Activated CD4-positive, alpha-beta T cell treated with anti-CD3 and anti-CD28 coated beads, Interleukin-2, amount 50 U/mL, for 1 hour (primary cell): Measurements from ENCODE around the gene GMEB2.

Experiments used
- DNase-seq: peaks from one replicate; pipeline ENCODE4 v3.0.0-alpha.2; 2020

Gene GMEB2

DNA sequence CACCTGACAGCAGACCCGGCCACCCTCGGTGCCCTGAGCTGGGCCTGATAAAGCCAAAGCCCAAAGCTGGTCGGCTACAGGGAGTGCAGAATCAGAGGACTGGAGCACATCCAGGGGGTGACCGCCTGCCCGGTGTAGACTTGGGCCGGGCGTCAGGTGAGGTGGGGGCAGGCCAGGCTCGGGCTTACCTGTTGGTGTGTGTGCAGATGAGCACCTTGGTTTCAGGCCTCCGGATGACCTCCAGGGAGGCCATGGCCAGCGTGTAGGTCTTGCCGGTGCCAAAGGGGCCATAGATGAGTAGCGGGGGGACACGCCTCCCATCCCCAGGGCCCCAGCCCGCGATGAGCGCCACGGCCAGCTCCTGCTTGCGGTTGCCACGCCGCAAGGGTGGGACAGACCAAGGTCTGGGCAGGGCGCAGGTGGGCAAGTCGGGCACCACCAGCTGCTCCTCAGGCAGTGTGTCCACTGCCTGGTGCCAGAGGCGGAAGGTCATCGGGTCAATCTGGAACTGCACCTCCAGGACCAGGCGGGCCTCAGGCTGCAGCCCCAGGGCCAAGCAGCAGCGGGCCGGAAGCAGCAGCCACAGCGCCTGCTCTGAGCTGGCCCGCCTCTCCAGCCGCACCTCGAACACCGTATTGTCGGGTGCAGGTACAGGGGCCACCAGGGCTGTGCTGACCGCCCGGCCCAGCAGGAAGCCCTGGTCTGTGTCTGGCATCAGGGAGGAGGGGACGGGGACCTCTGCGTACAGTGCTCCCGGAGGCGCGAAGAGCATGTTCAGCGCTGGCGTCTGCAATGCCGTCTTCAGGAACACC, 58.5 kb downstream of the GMEB2 start:
- DNase-seq = no peak

DNA sequence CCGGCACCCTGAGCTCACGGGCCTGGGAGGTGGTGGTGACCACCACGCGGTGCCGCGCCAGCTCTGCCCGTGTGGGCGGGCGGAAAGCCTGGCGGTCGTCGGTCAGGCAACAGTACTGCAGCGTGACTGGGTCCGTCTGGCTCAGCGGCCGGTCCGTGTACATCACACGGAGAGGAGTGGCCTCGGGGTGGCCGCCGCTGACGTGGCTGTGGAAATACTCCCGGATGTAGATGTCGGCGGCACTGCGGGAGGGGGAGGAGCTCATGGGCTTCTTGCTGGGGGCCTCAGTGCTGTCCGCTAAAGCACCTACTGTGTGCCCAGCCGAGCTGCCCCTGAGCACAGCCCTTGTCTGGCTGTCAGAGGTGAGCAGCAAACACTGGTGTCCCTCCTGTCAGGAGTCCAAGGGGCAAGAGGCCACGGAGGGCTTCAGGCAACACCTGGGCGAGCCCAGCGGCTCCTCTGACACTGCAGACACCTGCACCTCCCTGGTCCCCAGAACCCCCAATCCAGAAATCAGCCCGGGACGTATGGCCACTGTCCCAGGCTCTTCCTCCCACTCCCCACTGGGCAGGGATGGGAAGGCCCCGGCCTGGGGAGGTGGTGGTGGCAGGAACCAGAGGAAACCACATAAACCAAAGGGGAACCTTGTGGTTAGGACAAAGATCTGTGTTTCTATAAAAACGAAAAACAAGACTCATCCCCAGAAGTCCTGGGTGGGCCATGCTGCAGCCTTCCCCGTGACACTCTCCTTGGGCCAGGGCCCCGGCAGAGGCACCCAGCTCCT, 59.3 kb downstream of the GMEB2 start:
- DNase-seq = peak; percentile 46

DNA sequence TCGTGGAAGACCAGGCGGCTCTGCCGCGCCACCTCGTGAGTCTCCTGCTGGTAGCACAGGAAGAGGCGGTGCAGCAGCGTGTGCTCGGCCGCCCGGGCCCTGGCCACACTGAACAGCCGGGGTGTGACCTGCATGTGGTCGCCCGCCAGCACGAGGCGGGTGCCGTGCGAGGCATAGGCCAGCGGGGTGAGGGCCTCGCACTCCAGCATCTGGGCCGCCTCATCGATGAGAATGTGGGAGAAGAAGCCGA, 59.8 kb downstream of the GMEB2 start:
- no peak for DNase-seq

DNA sequence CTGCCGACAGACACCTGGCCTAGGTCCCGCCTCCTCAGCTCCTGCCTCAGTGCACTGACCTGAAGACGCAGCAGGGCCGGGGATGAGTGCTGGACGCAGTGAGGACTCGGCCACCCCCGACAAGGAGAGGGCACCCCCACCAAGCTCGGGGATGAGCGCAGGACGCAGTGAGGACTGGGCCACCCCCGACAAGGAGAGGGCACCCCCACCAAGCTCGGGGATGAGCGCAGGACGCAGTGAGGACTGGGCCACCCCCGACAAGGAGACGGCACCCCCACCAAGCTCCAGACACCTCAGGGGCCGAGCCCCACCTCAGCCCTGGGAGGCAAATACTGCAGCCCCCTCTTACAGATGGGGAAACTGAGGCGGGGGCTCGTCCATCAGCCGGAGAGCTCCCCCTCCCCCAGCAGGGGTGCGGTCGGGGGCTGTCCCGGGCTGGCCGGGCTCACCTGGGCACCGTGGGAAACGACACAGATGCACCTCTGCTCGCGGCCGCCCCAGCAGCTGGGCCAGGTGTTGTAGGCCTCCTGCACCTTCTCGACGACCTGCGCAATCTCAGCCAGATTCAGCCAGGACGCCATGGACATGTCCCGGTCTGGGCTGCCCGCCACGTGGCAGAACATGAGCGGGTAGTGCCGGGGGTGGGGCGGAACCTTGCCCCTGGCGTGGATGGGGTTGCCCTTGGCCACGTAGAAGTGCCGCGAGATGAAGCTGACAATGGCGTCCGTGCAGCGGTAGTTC, 60.3 kb downstream of the GMEB2 start:
- no peak for DNase-seq

DNA sequence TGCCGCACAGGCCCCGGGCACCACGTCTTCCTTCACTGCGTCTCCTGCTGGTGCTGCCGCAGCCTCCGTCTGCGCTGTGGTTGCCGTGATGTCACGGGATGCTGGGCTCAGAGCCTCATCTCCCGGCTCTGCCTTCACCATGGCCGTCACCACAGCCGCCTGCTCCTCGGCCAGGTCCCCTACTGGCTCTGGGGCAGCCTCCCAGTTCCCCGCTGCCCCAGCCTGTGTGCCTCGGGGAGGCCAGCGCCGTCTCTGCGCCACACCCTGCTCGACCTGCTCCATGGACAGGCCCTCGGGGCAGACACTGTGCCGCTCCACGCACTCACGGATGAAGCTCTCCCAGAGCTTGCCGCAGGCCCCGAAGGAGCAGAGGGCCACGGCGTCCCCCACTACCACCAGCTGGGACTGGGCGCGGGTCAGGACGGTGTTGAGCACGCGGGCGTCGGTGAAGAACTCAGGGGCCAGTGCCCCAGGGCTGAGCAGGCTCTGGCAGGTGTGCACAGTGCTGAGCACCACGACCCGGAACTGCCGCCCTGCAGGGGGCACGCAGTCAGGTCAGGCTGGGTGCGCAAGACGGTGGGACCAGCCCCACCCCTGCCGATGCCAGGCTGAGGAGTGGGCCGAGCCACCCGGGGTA, 61.1 kb downstream of the GMEB2 start:
- no peak for DNase-seq

DNA sequence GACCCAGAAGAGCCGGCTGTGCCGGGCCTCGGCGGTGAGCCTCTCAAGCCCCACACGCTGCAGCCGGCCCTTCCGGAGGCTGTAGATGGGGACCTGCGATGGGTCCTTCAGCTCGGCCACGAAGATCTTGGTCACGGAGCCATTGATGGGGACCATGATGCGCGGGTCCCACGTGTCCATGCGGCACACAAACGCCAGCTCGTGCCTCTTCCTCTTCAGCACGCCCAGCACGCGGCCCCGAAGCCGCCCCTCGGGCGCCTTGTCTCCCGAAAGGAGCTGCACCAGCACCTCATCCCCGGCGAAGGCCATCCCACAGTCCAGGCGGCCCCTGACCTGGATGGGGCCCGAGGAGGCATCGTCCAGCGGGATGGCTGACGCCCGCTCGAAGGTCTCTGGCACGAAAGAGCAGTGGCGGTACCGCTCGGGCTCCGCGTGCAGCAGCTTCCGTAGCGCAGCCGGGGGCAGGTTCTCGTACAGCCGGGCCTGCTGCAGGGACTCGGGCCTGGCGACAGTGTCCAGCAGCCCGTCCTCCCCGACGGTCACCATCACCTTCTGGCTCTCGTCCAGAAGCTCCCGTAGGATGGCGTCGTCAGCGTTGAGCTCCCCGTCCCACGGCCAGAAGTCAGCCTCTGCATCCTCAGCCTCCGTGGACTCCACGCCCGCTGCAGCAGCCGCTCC, 61.7 kb downstream of the GMEB2 start:
- no peak for DNase-seq

DNA sequence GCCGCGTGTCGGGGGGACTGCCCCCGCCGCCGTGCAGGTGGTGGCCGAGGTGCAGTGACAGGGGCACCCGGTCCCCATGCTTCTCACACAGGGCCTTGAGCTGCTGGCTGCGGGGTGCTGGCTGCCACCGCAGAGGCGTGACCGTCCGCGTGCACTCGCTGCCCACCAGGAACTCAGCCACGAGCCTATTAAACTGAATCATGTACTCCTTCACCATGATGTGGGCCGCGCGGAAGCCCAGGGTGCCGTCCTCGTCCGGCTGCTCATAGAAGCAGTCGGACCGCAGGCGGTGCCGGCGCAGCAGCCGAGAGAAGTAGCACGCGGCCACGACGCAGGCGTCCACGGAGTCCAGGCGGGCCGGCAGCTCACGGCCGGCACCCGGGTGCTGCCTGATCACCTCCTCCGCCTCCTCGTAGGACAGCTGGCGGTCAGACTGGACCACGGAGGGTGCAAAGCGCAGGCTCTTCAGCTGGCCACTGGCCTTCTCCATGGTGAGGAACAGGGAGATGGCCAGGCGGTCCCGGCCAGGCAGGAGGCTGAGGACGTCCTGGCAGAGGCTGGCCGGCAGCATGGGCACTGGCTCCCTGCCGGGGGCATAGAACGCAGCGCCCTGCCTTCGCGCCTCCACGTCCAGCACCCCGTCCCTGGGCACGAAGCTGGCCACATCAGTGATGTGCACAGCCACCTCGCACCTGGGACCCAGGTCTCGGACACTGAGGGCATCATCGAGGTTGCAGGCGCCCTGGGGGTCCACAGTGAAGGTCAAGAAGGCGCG, 62.7 kb downstream of the GMEB2 start:
- DNase-seq = no peak

DNA sequence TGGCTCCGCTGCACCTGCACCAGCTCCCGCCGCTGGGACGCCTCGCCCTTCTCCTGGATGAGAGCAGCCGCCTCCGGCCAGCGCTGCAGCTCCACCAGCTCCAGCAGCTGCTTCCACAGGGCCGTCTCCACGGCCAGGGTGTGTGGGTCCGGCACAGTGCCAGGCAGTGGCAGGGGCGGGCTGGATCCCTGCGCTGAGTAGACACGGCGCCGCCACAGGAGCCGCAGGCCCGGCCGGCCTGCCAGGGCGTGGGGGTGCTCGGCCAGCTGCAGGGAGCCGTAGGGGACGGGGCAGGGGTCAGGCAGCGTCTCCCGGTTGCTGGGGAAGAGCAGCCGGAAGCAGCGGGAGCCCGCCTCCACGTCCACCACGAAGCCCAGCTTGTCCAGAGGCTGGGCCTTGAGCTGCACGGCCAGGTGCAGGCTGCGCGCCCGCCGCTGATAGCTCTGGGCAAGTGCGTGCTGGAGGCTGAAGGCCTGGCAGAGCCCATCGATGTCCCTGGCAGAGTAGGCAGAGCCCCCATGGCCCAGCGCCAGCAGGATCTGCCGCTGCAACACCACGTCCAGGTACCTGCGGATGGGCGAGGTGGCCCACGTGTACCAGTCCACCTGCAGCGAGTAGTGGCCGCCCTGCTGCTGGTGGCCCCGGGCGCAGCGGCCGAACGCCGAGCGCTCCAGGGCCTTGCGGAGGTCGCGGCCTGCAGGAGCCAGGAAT, 63.5 kb downstream of the GMEB2 start:
- no peak for DNase-seq

DNA sequence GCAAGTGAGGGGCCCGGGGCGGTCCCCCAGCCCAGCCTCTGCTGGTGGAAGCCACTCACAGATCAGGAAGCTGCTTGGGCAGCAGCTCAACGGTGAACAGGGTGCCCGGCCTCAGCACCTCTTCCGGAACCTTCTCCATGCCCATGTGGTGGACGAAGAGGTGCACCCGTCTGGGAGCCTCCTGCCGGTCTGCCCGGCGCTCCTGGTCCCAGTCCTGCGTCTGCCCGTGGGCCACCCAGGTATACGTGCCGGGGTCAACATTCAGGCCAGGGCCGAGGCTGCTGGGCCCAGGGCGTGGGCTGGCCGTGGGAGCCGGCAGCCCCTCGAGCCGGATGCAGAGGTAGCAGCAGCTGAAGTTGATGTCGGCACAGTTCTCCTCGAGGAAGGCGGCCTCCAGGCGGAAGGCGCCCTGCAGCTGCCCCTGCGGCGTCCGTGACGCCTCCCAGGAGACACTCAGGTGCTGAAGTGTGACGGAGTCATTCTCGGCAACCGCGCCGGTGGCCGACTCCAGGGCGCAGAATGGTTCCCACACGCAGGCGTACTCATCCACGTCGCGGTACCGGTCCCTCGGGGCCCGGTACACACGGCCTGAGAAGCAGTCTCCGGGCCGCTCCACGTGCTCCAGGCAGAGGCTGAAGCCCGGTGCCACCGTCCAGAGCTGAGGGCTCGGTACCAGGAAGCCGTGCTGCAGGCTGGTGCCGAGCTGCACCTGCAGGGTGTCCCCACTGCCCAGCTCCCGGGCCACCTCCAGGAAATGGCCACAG, 64.3 kb downstream of the GMEB2 start:
- DNase-seq = no peak

DNA sequence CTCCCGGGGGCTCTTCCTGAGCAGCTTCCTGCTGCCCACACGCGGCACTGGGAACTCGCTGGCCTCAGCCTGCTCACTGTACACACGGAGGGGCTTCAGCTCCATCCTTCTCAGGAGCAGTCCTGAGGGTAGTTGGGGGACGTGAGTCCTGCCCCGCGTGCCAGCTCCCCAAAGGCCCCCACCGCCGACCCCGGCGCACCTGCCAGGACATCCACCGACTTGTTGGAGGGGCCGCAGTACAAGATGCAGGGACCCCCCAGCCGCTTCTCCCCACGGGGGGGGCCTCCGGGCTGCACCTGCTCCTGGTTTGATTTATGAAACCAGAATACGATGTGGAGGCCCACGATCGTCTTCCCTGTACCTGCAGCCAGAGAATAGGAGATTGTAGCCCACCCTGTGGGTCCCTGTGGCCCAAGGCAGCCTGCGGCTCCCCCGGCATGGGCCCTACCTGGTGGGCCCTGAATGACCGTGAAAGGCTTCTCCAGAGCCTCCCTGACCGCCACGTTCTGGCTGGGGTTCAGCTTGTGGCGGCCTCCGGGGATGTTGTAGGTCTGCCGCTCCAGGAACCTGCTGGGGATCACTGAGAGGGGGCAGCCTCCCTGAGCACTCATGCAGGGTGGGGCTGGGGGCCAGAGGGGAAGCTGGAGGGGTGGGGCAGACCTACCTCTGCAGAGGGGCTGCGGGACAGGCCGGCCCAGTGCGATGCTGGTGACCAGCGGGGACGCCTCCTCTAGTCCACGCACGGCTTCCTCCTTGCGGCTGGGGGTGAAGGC, 65.1 kb downstream of the GMEB2 start:
- DNase-seq = no peak

DNA sequence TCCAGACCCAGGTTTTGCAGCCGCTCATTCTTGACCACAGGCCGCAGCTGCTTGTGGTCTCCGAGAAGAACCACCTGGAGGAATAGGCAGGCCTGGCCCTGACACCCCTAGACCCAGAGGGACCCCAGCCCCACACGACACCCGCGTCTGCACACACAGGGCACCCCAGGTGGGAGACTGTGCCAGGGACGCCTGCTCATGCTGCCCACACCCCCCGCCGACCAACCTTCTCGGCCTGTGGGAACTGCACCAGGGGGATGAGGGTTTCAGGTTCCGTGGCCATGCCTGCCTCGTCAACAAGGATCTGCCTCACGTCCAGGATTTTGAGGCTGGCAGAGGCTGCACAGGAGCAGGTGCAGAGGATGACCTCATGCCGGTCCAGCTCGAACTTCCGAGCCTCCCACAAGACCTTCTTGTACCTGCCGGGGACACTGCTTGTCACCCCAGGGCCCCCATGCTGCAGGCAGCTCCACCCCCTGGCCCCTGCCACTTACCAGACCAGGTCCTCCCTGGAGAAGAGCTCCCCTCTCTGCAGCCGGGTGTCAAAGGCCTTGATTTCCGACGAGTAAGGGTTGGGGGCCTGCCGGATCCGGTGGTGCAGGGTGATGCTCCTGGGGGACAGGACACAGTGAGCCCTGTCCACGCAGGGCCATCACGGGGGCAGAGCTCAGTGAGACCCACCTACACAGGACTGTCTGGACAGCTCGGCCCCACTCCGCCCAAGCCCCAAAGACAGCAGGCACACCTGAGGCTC, 65.9 kb downstream of the GMEB2 start:
- DNase-seq = no peak

DNA sequence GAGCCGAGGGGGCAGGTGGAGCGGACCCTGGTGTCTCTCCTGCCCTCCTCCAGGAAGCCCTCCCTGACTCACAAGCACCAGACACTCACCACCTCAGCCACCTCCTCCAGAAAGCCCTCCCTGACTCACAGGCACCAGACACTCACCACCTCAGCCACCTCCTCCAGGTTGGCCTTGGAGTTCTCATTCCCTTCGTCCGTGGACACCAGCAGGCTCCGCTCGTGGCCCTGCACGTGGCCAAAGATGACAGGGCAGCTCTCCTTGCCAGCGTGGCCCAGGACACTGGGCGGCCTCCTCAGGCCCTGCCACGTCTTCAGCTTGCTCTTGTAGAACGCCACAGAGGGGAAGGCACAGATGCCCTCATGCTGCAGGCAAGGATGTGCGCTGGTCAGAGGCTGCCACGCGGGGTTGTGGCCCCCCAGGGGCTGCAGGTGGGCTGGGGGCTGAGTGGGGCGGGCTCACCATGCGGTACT, 66.5 kb downstream of the GMEB2 start:
- DNase-seq = no peak

DNA sequence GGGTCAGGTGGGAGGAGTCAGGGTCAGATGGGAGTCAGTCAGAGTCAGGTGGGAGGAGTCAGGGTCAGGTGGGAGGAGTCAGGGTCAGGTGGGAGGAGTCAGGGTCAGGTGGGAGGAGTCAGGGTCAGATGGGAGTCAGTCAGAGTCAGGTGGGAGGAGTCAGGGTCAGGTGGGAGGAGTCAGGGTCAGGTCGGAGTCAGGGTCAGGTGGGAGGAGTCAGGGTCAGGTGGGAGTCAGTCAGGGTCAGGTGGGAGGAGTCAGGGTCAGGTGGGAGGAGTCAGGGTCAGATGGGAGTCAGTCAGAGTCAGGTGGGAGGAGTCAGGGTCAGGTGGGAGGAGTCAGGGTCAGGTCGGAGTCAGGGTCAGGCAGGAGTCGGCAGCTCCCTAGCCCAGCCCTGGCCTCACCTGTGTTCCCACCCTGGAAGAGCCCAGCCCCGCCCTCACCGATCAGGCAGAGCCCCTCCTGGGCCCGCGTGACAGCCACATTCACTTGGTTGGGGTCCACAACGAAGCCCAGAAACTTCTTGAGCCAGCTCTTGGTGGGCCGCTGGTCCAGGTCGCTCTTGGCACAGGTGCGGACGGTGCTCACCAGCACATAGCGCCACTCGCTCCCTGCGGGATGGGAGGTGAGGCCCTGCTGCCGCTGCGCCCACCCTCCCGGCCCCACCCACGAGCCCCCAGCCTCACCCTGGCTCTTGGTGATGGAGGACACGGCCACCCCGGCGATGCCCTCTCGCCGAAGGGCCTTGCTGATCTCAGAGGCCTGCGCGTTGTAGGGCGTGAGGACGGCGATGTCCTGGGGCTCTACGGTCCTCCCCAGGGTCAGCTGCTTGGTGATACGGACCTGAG, 67.2 kb downstream of the GMEB2 start:
- peak; percentile 47 for DNase-seq

DNA sequence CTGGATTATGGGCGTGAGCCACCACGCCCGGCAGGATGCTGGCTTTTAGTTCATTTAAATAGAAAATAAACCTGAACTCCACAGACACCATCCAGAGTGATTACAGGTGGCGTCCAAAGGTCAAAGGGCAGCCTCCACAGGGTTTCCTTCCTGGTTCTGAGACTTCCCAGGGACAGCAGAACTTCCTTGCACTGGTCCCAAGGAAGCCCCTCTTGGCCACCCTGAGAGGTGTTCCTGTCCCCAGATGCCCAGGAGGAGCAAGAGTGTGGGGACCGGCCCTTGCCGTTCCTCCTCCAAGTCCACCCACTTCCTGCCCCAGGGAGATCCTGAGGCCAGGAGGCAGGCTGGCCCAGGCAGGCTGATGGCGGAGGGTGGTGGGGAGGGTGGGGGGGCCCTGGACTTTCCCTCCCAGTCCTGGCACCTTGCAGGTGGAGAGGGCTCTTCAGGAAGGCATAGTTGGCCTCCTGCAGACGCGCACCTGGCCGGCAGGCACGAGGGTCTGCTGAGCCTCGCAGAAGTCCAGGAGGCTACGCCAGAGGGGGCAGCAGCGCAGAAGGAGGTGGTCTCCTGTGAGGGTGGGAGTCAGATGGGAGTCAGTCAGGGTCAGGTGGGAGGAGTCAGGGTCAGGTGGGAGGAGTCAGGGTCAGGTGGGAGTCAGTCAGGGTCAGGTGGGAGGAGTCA, 68.0 kb downstream of the GMEB2 start:
- no peak for DNase-seq

DNA sequence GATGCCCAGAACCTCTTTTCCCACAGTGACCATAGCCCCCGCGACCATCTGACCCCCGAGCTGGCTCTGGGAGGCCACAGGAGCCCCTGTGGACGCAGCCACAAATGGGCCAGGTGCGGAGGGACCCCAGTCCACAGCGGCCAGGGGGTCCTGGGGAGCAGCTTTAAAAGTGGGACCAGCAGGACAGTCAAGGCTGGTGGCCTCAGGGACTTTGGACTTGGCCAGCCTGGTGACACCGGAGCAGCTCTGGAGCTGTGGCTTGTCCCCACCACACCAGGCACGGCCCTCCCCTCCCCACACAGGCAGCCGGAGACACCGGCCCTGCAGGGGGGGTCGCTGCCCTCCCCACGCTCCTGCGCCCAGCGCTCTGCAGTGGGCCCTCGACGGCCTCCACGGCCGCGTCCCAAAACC, 69.4 kb downstream of the GMEB2 start:
- DNase-seq = no peak

DNA sequence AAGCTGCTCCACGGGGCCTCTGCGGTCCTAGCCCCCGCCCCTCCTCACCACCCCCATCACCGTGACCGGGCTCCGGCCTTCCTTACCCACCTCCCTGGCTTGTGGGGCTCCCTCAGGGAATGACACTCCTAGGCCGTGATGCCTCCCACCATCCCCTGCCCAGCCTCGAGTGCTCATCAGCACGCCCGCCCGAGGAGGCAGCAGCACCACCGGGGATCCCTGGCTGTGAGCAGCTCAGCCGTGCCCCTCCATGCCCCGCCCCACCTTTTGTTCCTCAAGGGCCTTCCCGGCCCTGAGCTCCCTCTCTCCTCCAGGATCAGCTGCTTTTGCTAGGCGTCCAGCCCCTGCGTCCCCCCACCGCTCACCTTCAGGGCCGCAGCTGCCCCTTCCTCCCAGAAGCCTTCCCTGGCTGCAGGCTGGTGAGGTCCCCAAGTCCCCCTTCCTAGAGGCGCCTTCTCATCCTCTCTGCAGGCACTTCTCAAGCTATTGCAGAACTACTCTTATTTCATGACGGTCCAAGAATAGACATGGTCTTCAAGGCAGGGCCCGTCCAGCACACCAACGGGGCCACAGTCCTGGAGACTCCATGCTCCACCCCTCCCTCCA, 69.9 kb downstream of the GMEB2 start:
- no peak for DNase-seq
